CD4-positive, alpha-beta T cell treated with Interleukin-2 at 100 ng/mL for 4 hours (primary cell): ENCODE data around the gene PCNA.

Experiments used
- DNase-seq: peaks from one replicate; pipeline ENCODE4 v3.0.0-alpha.2; 2020; ENCODE audit warnings: low spot score

The PCNA gene

GRCh38 chr20:5119435-5120184 lies at the start of gene PCNA:
TSS of gene PCNA (minus strand) at chr20:5119958. CDS start at chr20:5119798, 160 bp downstream.
- DNase-seq = peak; percentile 94

GRCh38 chr20:5168651-5169396 lies 49.1 kb upstream of the PCNA start:
- DNase-seq = no peak

DNA sequence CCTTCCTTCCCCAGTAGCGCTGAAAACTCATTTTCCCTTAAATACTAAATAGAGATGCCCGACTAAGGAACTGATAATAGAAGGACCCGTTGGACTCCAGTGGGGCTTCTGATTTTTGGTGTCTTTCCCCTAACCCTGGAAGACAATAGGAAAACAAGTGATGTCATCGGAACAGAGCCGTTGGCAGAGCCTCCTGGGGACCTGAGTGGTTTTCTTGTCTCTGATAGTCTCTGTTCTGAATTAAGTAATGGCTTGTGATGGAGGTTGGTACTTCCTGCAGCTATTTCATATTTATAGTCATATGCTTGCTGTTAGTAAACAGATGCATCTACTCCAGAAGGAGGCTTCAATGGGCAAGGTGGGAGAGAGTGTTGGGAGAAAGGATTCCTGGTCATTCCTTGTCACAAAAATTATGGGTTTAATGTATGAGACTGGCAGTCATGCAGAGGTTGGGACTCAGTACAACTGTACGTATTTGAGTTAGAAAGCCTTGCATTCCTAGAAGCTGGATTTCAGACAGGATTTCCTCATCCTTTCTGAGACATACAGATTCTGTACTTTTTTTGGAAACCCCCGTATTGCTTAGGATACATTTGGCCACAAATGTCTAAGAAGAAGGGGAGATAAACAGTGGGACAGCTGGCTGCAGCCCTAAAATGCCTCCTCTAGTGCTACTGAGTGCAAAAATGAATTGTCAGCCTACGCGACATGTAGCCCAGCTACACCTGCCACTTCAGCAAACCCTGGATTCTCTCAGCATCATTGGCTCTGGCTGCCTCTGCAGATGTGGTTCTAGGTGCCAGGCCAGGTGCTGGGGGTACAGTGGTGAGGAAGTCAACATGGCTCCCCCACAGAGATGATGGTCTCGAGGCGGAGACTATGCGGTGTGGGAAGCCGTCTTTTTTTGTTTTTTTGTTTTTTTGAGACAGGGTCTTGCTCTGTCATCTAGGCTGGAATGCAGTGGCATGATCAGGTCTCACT lies 45.2 kb upstream of the PCNA start:
- no peak for DNase-seq

DNA sequence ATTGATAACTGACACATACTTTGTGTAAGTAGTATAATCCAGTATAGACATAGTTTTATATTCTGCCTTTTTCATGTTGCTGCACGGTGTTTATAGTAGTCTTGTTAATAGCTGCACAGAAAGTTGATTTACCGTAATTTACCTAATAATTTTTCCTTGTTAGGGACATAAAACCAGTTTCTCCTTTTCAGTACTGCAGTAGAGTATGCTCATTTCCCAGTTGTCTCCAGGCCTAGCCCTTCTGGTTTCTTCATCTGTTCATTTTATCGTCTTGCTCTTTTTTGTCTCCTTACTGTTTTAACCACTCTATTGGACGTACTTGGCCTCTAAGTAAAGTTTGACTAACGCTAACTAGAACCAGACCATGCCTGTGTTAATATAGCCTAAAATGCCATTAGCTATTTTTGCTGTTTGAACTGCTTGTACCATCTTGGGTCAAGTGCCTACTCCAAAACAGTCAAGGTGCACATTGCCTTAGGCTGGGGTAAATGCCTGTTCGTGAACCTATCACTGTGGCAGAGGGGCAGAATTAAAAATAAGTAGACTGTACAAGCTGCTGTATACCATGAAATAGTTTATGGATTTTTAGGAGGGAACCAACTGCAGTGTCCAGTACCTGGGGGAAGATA lies 41.9 kb upstream of the PCNA start:
- no peak for DNase-seq

DNA sequence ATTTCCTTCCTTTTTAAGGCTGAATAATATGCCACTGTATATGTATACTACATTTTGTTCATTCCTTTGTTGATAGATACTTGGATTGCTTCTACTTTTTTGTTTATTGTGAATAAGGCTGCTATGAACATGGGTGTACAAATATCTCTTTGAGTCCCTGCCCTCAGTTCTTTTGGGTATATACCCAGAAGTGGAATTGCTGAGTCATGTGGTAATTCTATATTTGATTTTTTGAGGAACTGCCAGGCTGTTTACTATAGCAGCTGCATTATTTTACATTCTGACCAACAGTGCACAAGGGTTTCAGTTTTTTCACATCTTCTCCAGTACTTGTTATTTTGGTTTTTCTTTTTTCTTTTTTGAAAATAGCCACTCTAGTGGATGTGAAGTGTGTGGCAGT lies 41.1 kb upstream of the PCNA start:
- no peak for DNase-seq

GRCh38 chr20:5159928-5160327 lies 40.2 kb upstream of the PCNA start:
- DNase-seq = no peak

- no peak for DNase-seq
Observed at GRCh38 chr20:5156675-5157448, 37.1 kb upstream of the PCNA start.

DNA sequence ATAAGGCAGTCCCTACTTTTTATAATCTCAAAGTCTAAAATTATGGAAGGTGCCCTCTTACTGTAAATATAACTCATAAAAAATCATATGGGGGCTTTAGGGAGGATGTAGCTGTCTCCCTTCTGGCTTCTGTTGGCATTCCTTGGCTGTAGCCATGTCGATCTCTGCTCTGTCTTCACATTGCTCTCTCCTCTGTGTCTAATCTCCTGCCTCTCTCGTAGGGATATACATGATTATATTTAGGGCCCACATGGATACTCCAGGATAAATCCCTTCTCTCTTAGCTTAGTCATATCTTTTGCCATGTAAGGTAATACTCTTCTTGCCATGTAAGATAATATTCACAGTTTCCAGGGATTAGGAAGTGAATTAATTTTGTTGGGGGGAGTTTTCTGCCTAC lies 35.6 kb upstream of the PCNA start:
- DNase-seq = no peak

GRCh38 chr20:5154543-5154925 lies 34.8 kb upstream of the PCNA start:
- no peak for DNase-seq

DNA sequence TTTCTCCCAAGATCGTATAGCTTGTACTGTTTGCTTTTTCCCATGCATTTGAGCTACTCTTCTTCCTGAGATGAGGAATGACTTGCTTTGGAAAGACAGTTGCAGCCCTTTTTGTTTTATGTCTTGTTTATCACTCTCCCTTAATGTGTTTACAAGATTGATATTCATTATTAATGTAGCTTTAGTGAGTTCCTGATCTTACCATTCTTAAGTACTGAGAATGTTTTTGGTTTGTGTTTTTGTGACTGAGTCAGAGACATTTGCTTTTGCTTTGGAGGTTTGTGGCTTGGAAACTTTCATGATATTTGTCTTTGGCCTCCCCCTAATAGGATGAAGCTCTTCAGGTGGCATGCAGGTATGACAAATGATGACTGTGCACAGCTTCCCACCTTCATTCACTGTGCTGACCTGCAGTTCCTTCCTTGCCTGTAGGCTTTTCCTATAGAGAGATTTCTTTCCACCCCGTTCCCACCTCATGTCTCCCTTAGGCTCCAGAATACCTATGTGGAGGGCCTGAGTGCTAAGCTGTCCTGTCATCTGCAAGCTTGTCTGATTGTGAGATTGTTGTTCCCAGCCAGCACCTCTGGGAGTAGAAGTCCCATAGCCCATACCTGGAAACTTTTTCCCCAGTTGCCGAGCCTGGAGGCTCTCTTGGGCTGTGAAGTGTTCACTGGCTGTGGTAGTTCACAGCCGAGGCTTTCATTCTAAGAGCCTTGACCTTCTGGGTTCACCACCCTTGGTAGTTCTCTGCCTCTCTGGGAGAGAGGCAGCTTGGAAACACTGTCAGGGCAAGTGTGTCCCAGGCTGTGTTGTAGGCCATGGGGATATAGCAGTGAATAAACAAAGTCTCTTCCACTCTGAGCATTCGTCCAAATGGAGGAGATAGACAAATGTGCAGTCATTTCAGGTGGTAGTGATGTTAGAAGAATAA lies 34.1 kb upstream of the PCNA start:
- DNase-seq = no peak

DNA sequence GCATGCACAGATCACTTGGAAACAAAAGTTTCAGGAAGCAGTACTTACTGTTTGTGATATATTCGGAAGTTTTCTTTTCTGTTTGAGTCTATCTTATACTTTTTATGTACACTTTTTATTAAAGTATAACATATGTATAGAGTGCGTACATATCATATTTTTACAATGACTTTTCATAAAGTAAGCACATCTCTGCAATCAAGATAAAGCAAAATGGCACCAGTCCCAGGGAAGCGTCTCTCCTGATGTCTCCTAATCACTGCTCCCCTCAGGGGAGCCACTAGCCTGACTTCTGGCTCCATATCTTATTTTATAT lies 33.4 kb upstream of the PCNA start:
- no peak for DNase-seq

DNA sequence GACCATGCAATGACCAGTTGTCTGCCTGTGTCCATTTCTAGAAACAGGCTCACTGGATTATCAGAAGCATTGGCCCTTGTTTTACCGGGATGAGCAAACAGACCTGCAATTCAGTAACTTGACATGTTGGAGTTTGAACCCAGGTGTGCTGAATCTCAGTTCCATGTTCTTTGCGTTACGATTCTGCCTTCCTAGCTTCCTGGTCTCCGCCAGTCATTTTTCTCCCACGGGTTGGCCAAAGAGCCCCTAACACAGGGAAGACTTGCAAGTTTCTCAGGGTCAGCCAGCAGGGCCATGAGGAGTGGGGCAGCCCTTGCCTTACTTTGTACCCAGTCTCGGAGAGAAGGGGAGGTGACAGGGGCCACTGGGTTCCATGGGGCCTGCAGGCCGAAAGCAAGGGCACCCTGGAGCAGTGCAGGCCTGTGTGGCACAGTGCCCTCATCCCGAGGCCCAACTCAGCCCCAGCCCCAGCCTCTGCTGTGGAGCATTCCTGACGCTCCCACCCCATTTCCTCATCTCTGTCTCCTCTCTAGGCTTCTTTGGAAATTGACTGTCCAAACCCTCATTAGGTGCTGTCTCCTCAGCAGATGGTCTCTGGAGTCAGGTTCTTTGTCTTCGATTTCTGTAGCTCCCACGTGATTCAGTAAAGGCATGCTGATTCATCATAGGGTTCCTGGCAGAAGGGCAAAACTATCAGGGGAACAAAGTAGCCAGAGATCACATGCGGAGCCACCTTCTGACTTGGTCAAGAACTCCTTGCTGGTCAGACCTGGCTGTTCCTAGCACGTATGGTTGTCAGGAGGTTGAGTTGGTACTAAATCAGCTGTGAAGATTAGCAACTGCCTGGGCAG lies 30.7 kb upstream of the PCNA start:
- DNase-seq = no peak

DNA sequence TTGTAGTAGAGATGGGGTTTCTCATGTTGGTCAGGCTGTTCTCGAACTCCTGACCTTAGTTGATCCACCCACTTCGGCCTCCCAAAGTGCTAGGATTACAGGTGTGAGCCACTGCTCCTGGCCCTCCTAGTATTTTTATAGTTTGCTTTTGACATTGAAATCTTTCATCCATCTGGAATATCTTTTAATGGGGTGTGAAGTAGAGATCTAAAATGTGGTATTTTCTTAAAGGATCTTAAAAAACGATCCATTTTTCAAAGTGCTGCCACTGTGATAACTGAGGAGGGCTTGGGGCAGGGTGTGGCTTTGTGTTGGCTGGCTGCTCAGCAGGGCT lies 30.1 kb upstream of the PCNA start:
- DNase-seq = no peak

- DNase-seq = no peak
Observed at GRCh38 chr20:5148581-5148980, 28.8 kb upstream of the PCNA start.

GRCh38 chr20:5146871-5147592 lies 27.3 kb upstream of the PCNA start:
- no peak for DNase-seq

GRCh38 chr20:5146099-5146668 lies 26.4 kb upstream of the PCNA start:
- no peak for DNase-seq

GRCh38 chr20:5145365-5146098 lies 25.8 kb upstream of the PCNA start:
- DNase-seq = no peak

- no peak for DNase-seq
Observed at GRCh38 chr20:5143851-5144250, 24.1 kb upstream of the PCNA start.
